Sigmoid colon (tissue), 7 donors: ENCODE measurements around the gene RNF19B. TPM values are rescaled to one million over a fixed set of nuclear protein-coding genes. Genes with fewer than 3 reads are reported as not detected.

ENCODE experiments used
- DNase-seq: peaks from one replicate; pipeline ENCODE4 v3.0.0-alpha.2; 2019
- H3K27ac ChIP-seq, 4 donors: fragments of 200-600 bp; sonication (generic); one replicate each; pipeline ENCODE4 v1.5.1; 2016 to 2019; ENCODE audit warnings: mild to moderate bottlenecking in 1 of 4
- H3K27me3 ChIP-seq, 3 donors: fragments of 200-600 bp; sonication (generic); one replicate each; pipeline ENCODE4 v1.5.1; 2019; ENCODE audit warnings: mild to moderate bottlenecking in 1 of 3
- H3K36me3 ChIP-seq, 4 donors: fragments of 200-600 bp; sonication (generic); one replicate each; pipeline ENCODE4 v1.5.1; 2016 to 2019
- H3K4me1 ChIP-seq, 4 donors: fragments of 200-600 bp; sonication (generic); one replicate each; pipeline ENCODE4 v1.5.1; 2017 to 2019
- H3K4me3 ChIP-seq, 4 donors: fragments of 200-600 bp; sonication (generic); one replicate each; pipeline ENCODE4 v1.5.1; 2017 to 2019; ENCODE audit warnings: mild to moderate bottlenecking in 2 of 4, moderate library complexity in 1 of 4
- H3K9me3 ChIP-seq, 4 donors: fragments of 200-600 bp in 3 of 4; sonication (generic) in 3 of 4; one replicate each; pipeline versions ENCODE4 v1.5.1 to v1.6.1; 2013 to 2019
- CTCF ChIP-seq, 4 experiments: fragments of 450-650 bp in 3 of 4; fragments of 200-600 bp in 1 of 4; IDR thresholded peaks; one replicate each; pipeline ENCODE4 v1.5.1; 2016 to 2019; ENCODE audit warnings: antibody characterized with exemption in 4 of 4, mild to moderate bottlenecking in 3 of 4, moderate library complexity in 2 of 4
- EP300 ChIP-seq, 4 donors: sonication (generic); formaldehyde crosslinking; IDR thresholded peaks; one replicate each; pipeline ENCODE4 v1.6.1; 2017; ENCODE audit warnings: antibody characterized with exemption in 4 of 4
- POLR2A ChIP-seq, 2 donors: fragments of 450-650 bp; IDR thresholded peaks; one replicate each; pipeline ENCODE4 v1.6.1; 2016; ENCODE audit warnings: antibody characterized with exemption in 2 of 2, mild to moderate bottlenecking in 2 of 2, moderate library complexity in 2 of 2
- POLR2AphosphoS5 ChIP-seq, 4 donors: sonication (generic); formaldehyde crosslinking; IDR thresholded peaks; one replicate each; pipeline ENCODE4 v1.6.1; 2017; ENCODE audit warnings: antibody characterized with exemption in 4 of 4
- WGBS, 2 donors: extraction: QIAGEN DNeasy Blood & Tissue Kit; methylation state at CpG; one replicate each; pipeline ENCODE4 v1.1.7; 2013; 5-methylcytosine and 5-hydroxymethylcytosine counted together
- intact Hi-C: fragments of 100-400 bp; cut with DNase I; formaldehyde crosslinking; loops from one replicate; pipeline ENCODE4 v1.15.1; 2023
- polyA plus RNA-seq, 3 donors: library from polyadenylated mRNA; stranded (reverse); fragments of 200-250 nt; gene quantifications; one replicate each; pipeline ENCODE4 v1.2.3, GENCODE V29; 2013
- total RNA-seq, 4 donors: library from RNA; depleted of rRNA; stranded (reverse); fragments of >200 nt; gene quantifications; one replicate each; pipeline ENCODE4 v1.1.0, GENCODE V29; 2016
- donor health status: healthy with polysubstance abuse.
- donor health status: Bipolar disorder and iron deficiency.
- donor health status: healthy.

The RNF19B gene
- total and polyA plus RNA-seq, 7 donors: 14.5 to 50.7 (median 28.9) TPM

GRCh38 chr1:32893198-32894018 is 71.2 kb downstream of the RNF19B start:
- H3K4me1 ChIP-seq: peaks cover 0 to 17% (median 14%) of the 10 kb centered on the region in 4 donors
- 2% methylated on average over 58 of the region's 58 CpGs for WGBS, 2 donors
- H3K4me3 ChIP-seq: peak overlapping the region; percentile 29 to 51 (median 44)
- no peaks in the 10 kb centered on the region for H3K9me3 ChIP-seq
- intact Hi-C loops: no loop called here
- TF ChIP-seq CTCF (IDR thresholded peaks at IDR 0.05) (no peak), EP300 (IDR thresholded peaks at IDR 0.05) (no peak), POLR2AphosphoS5 (IDR thresholded peaks at IDR 0.05) (no peak), POLR2A (IDR thresholded peaks at IDR 0.05) (no peak)
- peak; percentile 77 for DNase-seq
- H3K36me3 ChIP-seq: no peaks in the 10 kb centered on the region
- H3K27me3 ChIP-seq: peaks cover 15 to 43% (median 30%) of the 10 kb centered on the region in 3 donors
- H3K27ac ChIP-seq: peak overlapping the region in 1 of 4 donors; percentile 25

- no peak for TF ChIP-seq POLR2AphosphoS5 (IDR thresholded peaks at IDR 0.05)
- TF ChIP-seq CTCF (IDR thresholded peaks at IDR 0.05): no peak
- no peak for TF ChIP-seq EP300 (IDR thresholded peaks at IDR 0.05)
- no peak for TF ChIP-seq POLR2A (IDR thresholded peaks at IDR 0.05)
- Histone ChIP-seq H3K9me3 (no peaks in the 10 kb centered on the region), H3K36me3 (no peaks in the 10 kb centered on the region), H3K4me1 (peaks cover 0 to 17% (median 14%) of the 10 kb centered on the region in 4 donors), H3K27me3 (peaks cover 15 to 45% (median 31%) of the 10 kb centered on the region in 3 donors), H3K4me3 (peak overlapping the region; percentile 29 to 51 (median 44)), H3K27ac (peak overlapping the region in 1 of 4 donors; percentile 25)
- intact Hi-C loops: no loop called here
- DNase-seq: peak; percentile 60
- WGBS, 2 donors: 20 to 21% methylated on average over 49 of the region's 49 CpGs
Measured at GRCh38 chr1:32892368-32893197, 72.0 kb downstream of the RNF19B start.

GRCh38 chr1:32891630-32892029 is 73.0 kb downstream of the RNF19B start:
- H3K4me3 ChIP-seq: no peak overlapping the region
- H3K27ac ChIP-seq: no peak overlapping the region
- DNase-seq: no peak
- H3K27me3 ChIP-seq: peaks cover 19 to 55% (median 41%) of the 10 kb centered on the region in 3 donors
- TF ChIP-seq EP300 (IDR thresholded peaks at IDR 0.05): no peak
- no peak for TF ChIP-seq POLR2A (IDR thresholded peaks at IDR 0.05)
- no peak for TF ChIP-seq POLR2AphosphoS5 (IDR thresholded peaks at IDR 0.05)
- no peak for TF ChIP-seq CTCF (IDR thresholded peaks at IDR 0.05)
- WGBS, 2 donors: 94 to 95% methylated on average over 3 of the region's 3 CpGs
- intact Hi-C loops: no loop called here
- peaks cover 0 to 17% (median 15%) of the 10 kb centered on the region in 4 donors for H3K4me1 ChIP-seq
- H3K9me3 ChIP-seq: no peaks in the 10 kb centered on the region
- H3K36me3 ChIP-seq: no peaks in the 10 kb centered on the region

- H3K27me3 ChIP-seq: peaks cover 24 to 59% (median 45%) of the 10 kb centered on the region in 3 donors
- intact Hi-C loops: no loop called here
Measured at GRCh38 chr1:32891241-32891570, 73.4 kb downstream of the RNF19B start.

More at GRCh38 chr1:32891241-32891570, 73.4 kb downstream of the RNF19B start:
- Histone ChIP-seq H3K9me3 (no peaks in the 10 kb centered on the region), H3K36me3 (no peaks in the 10 kb centered on the region), H3K27ac (no peak overlapping the region), H3K4me1 (peaks cover 0 to 20% (median 19%) of the 10 kb centered on the region in 4 donors), H3K4me3 (no peak overlapping the region)
- no peak for DNase-seq
- TF ChIP-seq POLR2A (IDR thresholded peaks at IDR 0.05) (no peak), POLR2AphosphoS5 (IDR thresholded peaks at IDR 0.05) (no peak), CTCF (IDR thresholded peaks at IDR 0.05) (no peak), EP300 (IDR thresholded peaks at IDR 0.05) (no peak)
- 94 to 97% methylated on average over 1 of the region's 1 CpG for WGBS, 2 donors
